HG02840 (cell line): ENCODE measurements around the gene CUX1.
"Not testable (repeated sequence)": the region's sequence is repeated elsewhere in the genome, so short reads cannot be mapped to it uniquely, and the experiment has no call there.

Experiments
- ATAC-seq: cut with Tn5 transposase; IDR thresholded peaks from one replicate; pipeline ENCODE4 v1.9.1; 2021; ENCODE audit warnings: mild to moderate bottlenecking, moderate library complexity, moderate number of reproducible peaks; ENCODE audit not compliant: unreplicated experiment, low FRiP score

Gene CUX1

DNA sequence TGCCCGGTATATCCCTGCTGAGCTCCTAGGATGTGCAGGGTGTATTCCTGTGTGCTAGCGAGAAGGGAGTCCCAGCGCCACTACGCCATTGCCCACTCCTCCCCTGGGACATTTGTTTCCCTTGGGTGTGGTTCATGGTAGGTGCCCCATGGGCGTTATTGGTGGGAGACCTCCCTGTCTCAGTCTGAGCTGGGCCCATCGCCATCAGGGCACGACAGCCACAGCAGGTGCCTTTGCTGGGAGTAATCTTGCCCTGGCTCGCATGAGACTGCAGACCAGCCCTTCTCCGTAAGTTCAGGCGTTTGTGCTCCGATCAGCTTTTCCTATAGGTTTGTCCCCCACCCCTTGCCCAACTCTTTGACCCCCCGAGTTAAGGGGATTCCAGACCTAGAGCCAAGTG lies 332.0 kb downstream of the CUX1 start:
- ATAC-seq: no peak

DNA sequence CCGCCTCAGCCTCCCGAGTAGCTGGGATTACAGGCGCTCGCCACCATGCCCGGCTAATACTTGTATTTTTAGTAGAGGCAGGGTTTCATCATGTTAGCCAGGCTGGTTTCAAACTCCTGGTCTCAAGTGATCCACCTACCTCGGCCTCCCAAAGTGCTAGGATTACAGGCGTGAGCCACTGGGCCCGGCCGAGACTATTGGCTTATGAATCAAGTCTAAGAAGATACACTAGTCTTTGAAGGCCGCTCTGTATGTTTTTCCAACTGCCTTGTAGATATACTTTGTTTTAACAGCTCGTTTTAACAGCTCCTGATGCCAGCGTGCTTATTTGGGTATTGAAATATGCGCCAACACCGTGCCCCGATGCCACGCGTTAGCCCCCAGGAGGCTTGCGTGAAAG lies 332.8 kb downstream of the CUX1 start:
- no peak for ATAC-seq

DNA sequence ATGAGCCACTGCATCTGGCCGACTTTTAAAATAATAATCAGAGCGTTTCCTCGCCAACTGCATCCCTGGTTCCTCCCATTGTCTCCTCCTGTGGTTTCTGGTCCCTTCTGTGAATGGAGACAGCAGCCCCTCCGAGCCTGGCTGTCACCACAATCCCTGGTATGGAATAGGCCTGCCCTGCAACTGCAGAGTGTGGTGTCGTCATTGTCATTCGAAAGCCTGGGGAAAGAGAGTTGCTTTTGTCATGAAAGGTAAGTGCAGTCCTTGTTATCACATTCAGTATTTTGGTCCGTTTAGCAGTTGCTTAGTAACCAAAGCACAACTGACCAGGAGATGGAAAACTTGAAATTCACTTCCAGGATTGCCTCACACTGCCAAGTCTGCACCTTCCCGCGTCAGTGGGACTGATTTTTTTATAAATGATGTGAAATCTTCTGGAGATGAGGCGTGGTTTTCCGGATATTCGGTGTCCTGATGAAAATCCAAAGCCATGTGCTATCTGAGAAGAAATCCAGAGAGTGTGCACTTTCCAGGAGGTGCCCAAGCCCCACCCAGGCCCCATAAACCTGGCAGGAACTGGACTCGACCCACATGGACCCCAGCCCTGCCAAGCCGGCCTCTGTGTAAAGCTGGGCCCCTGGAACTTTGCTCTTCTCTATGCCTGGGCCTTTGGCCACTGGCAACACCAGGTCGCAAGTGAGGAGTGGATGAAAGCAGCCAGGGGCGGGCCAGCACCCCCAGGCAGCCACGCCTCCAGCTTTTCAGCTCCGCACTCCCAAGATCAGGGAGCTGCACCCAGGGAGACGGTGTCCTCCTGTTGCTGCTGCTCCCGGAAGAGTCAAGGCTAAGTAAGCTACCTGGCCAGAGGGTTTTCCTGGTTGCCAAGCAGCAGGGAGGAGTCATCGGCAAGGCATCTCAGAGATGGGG lies 335.5 kb downstream of the CUX1 start:
- ATAC-seq: no peak

DNA sequence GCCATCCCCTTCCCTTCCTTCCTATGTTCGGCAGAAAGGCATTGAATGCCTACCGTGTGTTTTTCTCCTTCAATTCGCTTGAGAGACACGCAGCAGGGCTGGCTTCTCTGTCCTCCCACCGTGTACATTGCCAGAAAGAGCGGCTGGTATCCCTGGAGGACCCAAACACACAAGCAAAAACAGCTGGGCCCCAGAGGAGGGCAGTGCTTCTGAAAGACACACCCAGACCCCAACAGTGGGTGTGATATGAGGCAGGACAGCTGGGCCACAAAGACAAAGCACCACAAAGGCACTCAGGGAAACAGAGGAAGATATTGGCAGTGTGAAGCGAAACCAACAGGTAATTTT lies 336.1 kb downstream of the CUX1 start:
- no peak for ATAC-seq

DNA sequence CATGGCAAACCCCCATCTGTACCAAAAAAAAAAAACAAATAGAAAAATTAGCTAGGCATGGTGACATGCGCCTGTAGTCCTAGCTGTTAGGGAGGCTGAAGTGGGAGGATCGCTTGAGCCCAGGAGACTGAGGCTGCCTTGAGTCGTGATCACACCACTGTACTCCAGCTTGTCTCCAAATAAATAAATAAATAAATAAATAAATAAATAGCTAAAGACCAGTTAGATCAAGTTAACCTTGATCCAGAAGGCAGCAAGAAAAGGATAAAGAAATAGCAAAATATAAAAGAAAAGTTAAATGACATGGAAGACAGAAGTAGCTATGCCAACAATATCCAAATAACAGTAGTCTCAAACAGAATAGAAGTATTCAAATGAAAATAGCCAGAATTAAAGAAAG lies 337.0 kb downstream of the CUX1 start:
- ATAC-seq: no peak

DNA sequence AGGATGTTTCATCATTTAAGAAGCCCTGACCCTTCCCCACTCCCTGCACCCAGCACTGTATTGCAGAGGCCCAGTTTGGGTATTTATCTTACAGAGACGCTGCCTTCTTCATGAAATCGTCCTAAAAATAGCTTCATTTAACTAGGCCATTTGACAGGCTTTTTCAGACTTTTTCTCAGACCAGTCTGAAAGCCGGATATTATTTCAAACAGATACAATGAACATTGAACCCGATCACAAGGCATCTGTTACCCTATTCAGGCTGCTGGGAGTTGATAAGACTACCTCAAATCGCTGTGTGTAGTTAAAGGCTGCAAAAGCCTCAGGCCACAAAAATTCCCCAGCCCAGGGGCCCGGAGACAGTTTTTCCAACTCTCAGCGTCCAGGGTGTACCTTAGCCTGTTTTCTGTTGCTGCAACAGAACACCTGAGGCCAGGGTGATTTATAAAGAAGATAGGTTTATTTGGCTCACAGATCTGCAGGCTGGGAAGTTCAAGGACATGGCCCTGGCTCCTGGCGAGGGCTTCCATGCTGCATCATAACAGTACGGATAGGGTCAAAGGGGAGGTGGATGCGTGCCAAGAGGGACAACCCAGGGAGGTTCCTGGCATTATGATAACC lies 338.5 kb downstream of the CUX1 start:
- ATAC-seq: no peak

DNA sequence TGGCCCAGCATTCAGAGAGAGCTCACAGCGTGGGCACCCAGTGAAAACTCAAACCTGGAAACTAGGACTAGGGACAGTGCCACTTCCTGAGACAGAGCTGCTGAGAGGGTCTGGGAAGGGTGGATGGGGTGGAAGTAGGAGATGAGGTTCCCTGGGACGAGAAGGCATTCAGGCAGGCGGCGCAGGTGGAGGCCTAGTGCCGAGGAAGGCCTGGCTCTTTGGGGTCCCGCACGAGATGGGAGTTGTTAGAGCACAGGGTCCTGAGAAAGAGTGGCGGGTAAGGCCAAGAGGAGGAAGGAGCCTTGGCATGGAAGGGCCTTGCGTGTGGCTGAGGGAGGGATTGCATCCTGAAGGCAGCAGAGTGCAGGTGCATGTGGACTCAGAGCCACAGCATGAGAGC lies 339.4 kb downstream of the CUX1 start:
- ATAC-seq: no peak

DNA sequence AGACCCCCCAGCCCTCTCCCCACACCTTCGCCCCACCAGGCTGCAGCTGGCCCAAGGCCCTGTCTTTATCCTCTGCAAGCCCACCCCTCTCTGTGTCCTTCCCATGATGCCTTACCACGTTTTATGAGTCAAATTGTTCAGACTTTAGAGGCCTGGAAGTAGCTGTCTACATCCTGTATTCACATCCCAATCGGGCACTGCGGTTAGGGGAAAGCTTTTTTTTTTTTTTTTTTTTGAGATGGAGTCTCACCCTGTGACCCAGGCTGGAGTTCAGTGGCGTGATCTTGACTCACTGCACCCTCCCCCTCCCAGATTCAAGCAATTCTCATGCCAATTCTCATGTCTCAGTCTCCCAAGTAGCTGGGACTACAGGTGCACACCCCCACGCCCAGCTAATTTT lies 347.7 kb downstream of the CUX1 start:
- ATAC-seq: no peak

DNA sequence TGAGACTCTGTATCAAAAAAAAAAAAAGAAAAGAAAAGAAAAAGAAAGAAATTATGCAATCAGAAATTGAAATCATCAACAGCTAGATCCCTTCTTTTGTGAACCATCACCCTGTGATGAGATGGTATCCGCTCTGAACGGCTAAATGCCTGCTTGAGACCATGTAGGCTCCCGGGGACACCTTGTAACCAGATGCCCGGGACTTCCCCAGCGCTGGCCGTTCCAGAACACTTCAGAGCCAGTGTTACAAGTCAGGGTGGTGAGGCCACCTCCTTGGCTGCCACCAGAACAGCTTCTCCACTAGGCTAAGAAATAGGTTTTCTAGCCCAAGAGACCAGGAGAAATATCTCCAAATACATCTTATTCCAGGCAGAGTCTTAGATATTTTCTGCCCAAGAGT lies 349.8 kb downstream of the CUX1 start:
- ATAC-seq: no peak

DNA sequence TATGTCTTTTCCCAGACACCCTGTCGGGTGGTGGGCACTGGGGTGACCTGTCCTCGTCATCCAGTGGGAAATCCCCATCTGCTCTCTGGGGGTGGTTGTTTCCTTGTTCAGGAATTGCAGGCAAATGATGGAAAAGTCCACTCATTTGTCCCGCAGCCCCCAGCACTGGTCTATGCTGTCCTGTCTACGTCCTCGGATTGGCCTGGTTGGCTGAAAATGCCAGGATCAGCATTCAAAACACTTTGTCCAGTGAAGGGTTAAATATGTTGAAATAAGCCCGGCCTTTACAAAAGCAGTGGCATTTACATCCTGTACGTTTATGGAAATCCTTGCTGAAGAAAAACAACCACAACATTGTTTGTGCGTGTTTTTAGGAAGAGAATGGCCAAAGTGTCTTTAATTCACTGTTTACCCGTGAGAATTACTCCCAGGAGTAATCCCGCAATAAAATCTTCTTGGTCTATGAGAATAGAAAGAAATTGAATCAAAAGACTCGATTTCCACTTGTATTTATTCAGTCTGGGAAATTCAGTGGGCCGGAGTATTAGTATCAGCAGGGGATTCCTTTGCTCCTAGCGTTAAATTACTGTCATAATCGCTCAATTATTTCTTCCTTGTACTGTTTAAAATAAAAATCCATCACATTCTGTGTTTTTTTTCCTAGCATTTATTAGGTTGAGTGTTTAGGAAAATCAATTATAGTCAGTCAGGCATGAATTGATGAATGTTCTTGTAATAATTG lies 352.4 kb downstream of the CUX1 start:
- ATAC-seq: no peak

DNA sequence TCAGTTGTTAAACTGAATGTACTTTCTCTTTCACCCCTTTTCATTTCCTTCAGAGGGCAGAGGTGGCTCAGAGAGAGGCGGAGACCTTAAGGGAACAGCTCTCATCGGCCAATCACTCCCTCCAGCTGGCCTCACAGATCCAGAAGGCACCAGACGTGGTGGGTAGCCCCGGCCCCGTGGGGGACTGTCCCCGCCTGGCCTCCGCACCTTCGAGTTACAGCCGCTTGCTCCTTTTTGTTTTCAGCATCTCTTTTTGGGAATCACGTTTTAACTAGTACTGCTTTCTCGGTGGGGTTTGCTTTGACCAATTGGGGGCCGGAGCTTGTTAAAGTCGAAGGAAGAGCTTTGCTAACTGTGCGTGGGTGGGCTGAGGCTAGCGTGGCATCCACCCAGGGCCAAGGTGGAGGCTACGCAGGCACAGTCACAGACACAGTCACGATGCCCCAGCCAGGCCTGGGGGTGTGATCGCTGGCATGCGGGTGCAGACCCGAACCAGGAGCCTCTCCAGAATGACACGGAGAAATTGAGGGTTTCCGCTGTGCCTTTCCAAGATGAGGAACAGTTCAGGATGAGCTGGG lies 353.1 kb downstream of the CUX1 start:
- ATAC-seq: no peak

DNA sequence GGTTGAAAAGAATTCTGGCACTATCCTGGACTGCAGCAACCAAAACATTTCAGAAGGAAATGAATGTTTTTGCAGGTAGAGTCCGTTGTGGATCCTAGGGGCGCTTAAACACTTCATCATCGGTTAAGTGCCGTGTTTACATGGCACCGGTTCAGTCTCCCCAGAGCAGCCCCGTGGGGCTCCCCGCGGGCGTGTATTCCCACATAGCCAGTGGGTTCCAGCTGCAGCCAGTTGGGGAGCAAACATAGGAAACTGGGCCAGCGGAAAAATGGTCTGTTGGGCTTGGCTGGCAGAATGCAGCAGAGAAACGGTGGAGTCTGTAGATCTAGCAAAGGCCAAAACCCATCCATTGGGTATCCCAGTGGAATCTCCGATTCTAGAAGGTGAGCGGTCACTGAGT lies 356.2 kb downstream of the CUX1 start:
- ATAC-seq: no peak

DNA sequence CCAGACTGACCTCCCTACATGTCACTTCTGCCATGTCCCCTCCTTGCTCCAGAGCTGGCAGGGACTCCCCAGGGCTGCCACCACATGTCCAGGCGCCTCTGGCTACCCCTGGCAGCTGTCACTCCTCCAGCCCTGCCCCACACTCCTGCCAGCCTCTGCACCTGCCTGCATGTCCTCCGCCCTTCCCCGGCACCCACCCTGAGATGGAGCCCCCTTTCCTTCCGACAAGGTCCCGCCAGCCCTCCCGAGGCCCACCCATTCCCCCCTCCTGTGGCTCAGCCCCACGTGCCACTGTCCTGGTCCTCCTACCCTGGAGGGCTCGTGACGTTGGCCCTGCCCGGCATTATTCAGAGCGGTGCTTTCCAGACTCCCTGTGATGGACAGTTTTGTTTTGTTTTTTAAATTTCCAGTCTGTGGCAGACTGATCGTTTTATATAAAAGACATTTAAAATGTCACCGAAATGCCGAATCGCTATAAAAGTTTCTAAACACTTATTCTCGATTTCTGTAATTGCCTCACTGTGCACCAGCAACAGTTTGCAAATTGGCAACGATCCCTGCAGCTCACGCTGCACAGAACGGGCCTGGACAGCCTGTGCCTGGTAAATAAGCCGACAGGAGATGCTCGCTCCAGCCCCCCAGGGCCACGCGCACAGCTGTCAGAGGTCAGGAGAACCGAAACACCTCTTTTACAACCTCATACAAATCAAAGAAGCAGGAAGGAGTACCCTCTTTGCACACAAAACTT lies 358.2 kb downstream of the CUX1 start:
- no peak for ATAC-seq

DNA sequence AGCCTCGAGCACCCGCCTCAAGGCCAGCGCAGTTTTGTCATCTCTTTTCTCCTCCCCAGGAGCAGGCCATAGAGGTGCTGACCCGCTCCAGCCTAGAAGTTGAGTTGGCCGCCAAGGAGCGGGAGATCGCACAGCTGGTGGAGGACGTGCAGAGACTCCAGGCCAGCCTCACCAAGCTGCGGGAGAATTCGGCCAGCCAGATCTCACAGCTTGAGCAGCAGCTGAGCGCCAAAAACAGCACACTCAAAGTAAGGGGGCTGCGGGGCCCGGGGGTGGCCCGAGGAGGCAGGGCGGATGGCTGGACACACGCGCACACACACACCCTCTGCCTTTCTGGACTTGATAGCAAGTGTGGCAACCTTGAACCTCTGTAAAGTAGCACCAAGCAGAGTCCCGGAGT lies 361.0 kb downstream of the CUX1 start:
- no peak for ATAC-seq

DNA sequence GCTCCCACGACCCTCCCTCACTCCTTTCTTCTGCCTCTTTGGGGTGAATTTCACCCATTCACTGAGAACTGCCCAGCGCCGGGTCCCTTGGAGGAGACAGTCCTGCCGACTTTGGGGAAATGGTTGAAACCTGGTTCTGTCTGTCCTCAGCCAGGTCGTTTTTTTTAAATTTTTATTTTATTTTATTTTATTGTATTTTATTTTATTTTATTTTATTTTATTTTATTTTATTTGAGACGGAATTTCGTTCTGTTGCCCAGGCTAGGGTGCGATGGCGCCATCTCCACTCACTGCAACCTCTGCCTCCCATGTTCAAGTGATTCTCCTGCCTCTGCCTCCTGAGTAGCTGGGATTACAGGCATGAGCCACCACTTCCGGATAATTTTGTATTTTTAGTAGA lies 363.3 kb downstream of the CUX1 start:
- ATAC-seq: no peak

DNA sequence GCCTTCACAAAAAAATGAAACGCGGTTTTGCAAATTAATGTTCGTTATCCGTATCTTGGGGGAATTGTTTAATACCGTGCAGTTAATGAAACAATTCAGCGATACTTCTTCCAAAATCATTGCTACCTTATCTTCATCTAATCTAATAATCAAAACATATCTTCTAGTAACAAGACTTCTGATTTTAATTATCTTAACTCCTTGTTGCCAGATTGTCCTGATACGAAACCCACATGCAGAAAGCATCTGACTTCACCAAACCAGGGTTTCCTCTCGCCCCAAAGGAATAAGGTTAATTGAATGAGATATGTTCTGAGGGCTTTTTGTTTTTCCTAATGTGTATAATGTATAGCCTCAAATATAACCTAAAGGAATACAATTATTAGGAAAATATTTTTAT lies 364.1 kb downstream of the CUX1 start:
- no peak for ATAC-seq

DNA sequence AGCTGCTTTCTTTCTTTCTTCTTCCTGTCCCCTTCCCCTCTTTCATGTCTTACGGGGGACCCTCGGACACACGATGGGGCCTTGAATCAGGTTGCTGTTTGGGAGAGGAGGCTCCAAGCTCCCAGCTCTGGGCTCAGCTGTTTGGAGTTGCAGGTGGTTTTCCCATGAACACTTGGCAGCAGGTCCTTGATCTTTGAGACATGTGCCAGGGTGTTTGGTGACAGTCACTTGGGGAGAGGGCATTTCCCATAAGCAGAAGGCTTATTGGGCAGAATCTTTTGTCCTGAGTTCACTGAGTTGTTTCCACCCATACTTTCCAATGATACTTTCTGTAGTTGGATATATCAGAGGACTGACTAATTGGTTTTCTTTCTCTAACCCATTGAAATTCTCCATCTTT lies 364.6 kb downstream of the CUX1 start:
- ATAC-seq: no peak

DNA sequence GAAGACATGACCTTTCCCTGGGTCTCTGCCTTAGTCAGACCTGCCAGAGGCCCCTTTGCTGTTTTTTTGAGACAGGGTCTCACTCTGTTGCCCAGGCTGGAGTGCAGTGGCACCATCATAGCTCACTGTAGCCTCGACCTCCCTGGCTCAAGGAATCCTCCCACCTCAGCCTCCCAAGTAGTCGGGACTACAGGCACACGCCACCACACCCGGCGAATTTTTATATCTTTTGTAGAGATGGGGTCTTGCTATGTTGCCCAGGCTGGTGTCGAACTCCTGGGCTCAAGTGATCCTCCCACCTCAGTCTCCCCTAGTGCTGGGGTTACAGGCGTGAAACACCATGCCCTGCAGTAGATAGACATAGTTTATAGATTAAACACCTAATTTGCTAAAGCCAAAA lies 366.4 kb downstream of the CUX1 start:
- not testable (repeated sequence) for ATAC-seq

DNA sequence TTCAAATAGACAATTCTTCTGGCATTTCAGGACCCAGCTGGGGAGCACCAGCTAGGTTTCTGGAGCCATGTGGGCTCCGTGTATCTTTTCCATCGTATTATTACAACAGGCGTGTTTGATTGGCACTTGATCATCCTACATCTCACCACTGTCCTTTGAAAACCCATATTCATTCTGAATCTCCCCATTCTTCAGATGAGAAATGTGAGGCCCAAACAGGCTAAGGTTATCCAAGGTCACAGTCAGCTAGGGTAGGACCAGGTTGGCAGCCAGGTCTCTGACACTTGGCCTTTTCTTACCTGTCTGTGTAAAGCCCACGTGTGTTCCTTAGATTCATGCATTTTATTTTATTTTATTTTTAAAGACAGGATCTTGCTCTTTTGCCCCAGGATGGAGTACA lies 366.9 kb downstream of the CUX1 start:
- ATAC-seq: no peak

DNA sequence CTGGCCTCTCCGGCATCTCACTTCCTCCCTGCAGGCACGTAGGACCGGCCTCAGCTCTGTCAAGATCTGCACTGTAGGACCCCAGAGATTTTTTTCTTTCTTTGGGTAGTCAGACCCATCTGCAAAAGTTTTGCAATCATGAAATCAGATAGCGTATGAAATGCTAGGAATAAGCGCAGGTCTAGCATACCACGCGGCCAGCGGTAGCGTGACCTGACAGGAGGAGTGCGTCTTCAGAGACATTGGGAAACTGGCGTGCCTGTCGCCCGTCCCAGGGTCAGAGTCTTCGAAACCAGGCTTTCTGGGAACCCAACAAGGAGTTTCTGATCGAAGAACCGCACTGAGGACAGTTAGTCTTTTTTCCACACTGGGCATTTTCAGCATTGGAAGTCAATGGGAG lies 368.4 kb downstream of the CUX1 start:
- ATAC-seq: no peak

DNA sequence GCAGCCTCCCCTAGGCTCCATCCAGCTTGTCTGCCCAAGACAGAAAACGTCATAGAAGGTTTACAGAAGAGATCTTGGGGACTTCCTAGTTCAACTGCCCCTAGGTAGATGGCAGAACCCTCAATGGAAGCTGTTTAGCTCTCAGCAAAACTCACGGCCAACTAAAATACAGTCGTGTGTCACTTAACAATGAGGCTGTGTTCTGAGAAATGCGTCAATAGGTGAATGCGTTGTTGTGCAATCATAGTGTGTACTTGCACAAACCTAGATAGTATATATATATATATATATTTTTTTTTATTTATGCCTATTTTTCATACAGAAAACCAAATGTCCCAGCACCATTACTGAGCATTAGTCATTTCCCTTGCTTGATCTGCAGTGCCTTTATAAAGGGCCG lies 368.9 kb downstream of the CUX1 start:
- ATAC-seq: no peak
